HEK293 (cell line): ENCODE measurements around the gene ATAD1.

Source experiments
- CTCF ChIA-PET: fragments of 350-600 bp; formaldehyde crosslinking; extraction: SDS; loops from one replicate; lab custom pipeline; 2021; ENCODE audit warnings: antibody characterized with exemption; lab: Yijun Ruan, JAX
- POLR2A ChIA-PET: fragments of 300-600 bp; formaldehyde crosslinking; extraction: SDS; loops from one replicate; lab custom pipeline; 2020; ENCODE audit warnings: antibody characterized with exemption, inconsistent platforms; lab: Yijun Ruan, JAX
- H3K27ac ChIP-seq: fragments of 200-500 bp; sonication (Bioruptor generic); 2 replicates; pipeline ENCODE4 v1.5.1; 2014; ENCODE audit warnings: low read depth, low read length, control low read depth, inconsistent platforms; ENCODE audit errors: extremely low read depth
- H3K36me3 ChIP-seq, 2 experiments: fragments of 200-500 bp in 1 of 2; sonication (Bioruptor generic) in 1 of 2; 1 replicate in 1 of 2; 2 replicates in 1 of 2; pipeline ENCODE4 v1.5.1; 2014 to 2017; ENCODE audit warnings: inconsistent platforms in 2 of 2, low read length in 2 of 2; ENCODE audit not compliant: control insufficient read depth in 2 of 2, insufficient read depth in 1 of 2
- H3K4me1 ChIP-seq: fragments of 200-500 bp; sonication (Bioruptor generic); 2 replicates; pipeline ENCODE4 v1.5.1; 2014; ENCODE audit warnings: mild to moderate bottlenecking, low read length, inconsistent platforms; ENCODE audit not compliant: control insufficient read depth, insufficient read depth
- H3K4me3 ChIP-seq: 2 replicates; pipeline ENCODE4 v1.5.1; 2011; ENCODE audit warnings: low read depth, mild to moderate bottlenecking, control low read depth, low read length, moderate library complexity
- H3K9me3 ChIP-seq: fragments of 200-500 bp; sonication (Bioruptor generic); 2 replicates; pipeline ENCODE4 v1.5.1; 2014; ENCODE audit warnings: low read depth, low read length, inconsistent platforms; ENCODE audit not compliant: control insufficient read depth, insufficient read depth
- ZNF133 ChIP-seq: fragments of 450-650 bp; formaldehyde crosslinking; IDR thresholded peaks from 2 replicates; pipeline ENCODE4 v1.5.1; 2016; ENCODE audit warnings: missing biosample characterization, missing genetic modification characterization
- ZNF140 ChIP-seq: fragments of 450-650 bp; formaldehyde crosslinking; IDR thresholded peaks from 2 replicates; pipeline ENCODE4 v1.5.1; 2016; ENCODE audit warnings: missing biosample characterization, missing genetic modification characterization
- ZNF157 ChIP-seq: fragments of 450-650 bp; formaldehyde crosslinking; IDR thresholded peaks from 2 replicates; pipeline ENCODE4 v1.5.1; 2016; ENCODE audit warnings: missing biosample characterization, missing genetic modification characterization
- ZNF266 ChIP-seq: fragments of 450-650 bp; formaldehyde crosslinking; IDR thresholded peaks from 2 replicates; pipeline ENCODE4 v1.5.1; 2016; ENCODE audit warnings: missing biosample characterization, missing genetic modification characterization, low read depth
- ZNF311 ChIP-seq: fragments of 450-650 bp; formaldehyde crosslinking; IDR thresholded peaks from 2 replicates; pipeline ENCODE4 v1.5.1; 2017; ENCODE audit warnings: missing biosample characterization, missing genetic modification characterization, borderline replicate concordance
- ZNF341 ChIP-seq: fragments of 450-650 bp; formaldehyde crosslinking; IDR thresholded peaks from 2 replicates; pipeline ENCODE4; 2016; ENCODE audit warnings: low read depth, missing biosample characterization, missing genetic modification characterization
- ZNF600 ChIP-seq: fragments of 450-650 bp; formaldehyde crosslinking; IDR thresholded peaks from 2 replicates; pipeline ENCODE4 v1.5.1; 2016; ENCODE audit warnings: missing biosample characterization, missing genetic modification characterization
- ZNF654 ChIP-seq: fragments of 450-650 bp; formaldehyde crosslinking; IDR thresholded peaks from 2 replicates; pipeline ENCODE4 v1.5.1; 2016; ENCODE audit warnings: low read depth, missing biosample characterization, missing genetic modification characterization
- ZNF664 ChIP-seq: fragments of 450-650 bp; formaldehyde crosslinking; IDR thresholded peaks from 2 replicates; pipeline ENCODE4 v1.5.1; 2016; ENCODE audit warnings: missing biosample characterization, missing genetic modification characterization
- ZNF670 ChIP-seq: fragments of 450-650 bp; formaldehyde crosslinking; IDR thresholded peaks from 2 replicates; pipeline ENCODE4 v1.5.1; 2016; ENCODE audit warnings: missing biosample characterization, missing genetic modification characterization, low read depth
- ZNF747 ChIP-seq: fragments of 450-650 bp; formaldehyde crosslinking; IDR thresholded peaks from 2 replicates; pipeline ENCODE4 v1.5.1; 2016; ENCODE audit warnings: missing biosample characterization, missing genetic modification characterization
- ZNF776 ChIP-seq: fragments of 450-650 bp; formaldehyde crosslinking; IDR thresholded peaks from 2 replicates; pipeline ENCODE4 v1.5.0; 2017; ENCODE audit warnings: missing biosample characterization, missing genetic modification characterization, borderline replicate concordance
- TF ChIP-seq, protein P1 (sequence below): fragments of 450-650 bp; formaldehyde crosslinking; conservative IDR thresholded peaks from 2 replicates; pipeline ENCODE4 v1.5.1; 2016; ENCODE audit warnings: low read depth, missing biosample characterization, missing genetic modification characterization
- TF ChIP-seq, protein P2 (sequence below): fragments of 450-650 bp; formaldehyde crosslinking; conservative IDR thresholded peaks from 2 replicates; pipeline ENCODE4 v1.5.1; 2016; ENCODE audit warnings: low read depth, missing biosample characterization, missing genetic modification characterization

Gene ATAD1

GRCh38 chr10:87829051-87829450, 11.0 kb upstream of the ATAD1 start (continued):
- TF ChIP-seq, protein P1, sequence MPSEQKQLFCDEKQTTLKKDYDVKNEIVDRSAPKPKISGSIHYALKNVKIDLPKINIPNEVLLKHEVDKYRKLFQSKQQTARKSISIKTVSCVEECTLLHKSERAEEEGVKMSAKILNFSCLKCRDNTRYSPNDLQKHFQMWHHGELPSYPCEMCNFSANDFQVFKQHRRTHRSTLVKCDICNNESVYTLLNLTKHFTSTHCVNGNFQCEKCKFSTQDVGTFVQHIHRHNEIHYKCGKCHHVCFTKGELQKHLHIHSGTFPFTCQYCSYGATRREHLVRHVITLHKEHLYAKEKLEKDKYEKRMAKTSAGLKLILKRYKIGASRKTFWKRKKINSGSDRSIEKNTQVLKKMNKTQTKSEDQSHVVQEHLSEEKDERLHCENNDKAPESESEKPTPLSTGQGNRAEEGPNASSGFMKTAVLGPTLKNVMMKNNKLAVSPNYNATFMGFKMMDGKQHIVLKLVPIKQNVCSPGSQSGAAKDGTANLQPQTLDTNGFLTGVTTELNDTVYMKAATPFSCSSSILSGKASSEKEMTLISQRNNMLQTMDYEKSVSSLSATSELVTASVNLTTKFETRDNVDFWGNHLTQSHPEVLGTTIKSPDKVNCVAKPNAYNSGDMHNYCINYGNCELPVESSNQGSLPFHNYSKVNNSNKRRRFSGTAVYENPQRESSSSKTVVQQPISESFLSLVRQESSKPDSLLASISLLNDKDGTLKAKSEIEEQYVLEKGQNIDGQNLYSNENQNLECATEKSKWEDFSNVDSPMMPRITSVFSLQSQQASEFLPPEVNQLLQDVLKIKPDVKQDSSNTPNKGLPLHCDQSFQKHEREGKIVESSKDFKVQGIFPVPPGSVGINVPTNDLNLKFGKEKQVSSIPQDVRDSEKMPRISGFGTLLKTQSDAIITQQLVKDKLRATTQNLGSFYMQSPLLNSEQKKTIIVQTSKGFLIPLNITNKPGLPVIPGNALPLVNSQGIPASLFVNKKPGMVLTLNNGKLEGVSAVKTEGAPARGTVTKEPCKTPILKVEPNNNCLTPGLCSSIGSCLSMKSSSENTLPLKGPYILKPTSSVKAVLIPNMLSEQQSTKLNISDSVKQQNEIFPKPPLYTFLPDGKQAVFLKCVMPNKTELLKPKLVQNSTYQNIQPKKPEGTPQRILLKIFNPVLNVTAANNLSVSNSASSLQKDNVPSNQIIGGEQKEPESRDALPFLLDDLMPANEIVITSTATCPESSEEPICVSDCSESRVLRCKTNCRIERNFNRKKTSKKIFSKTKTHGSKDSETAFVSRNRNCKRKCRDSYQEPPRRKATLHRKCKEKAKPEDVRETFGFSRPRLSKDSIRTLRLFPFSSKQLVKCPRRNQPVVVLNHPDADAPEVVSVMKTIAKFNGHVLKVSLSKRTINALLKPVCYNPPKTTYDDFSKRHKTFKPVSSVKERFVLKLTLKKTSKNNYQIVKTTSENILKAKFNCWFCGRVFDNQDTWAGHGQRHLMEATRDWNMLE (tag by site-specific recombination), result peak; percentile 85
- TF ChIP-seq ZNF664 (0 out of 2 replicates have a peak, but pooled peaks have one; percentile 13), ZNF140 (tag by site-specific recombination) (peak; percentile 58; the same call in 1 of the 2 replicates), ZNF654 (tag by site-specific recombination) (peak; percentile 33; the same call in 1 of the 2 replicates), ZNF266 (0 out of 2 replicates have a peak, but pooled peaks have one; percentile 45)
- TF ChIP-seq, protein P2, sequence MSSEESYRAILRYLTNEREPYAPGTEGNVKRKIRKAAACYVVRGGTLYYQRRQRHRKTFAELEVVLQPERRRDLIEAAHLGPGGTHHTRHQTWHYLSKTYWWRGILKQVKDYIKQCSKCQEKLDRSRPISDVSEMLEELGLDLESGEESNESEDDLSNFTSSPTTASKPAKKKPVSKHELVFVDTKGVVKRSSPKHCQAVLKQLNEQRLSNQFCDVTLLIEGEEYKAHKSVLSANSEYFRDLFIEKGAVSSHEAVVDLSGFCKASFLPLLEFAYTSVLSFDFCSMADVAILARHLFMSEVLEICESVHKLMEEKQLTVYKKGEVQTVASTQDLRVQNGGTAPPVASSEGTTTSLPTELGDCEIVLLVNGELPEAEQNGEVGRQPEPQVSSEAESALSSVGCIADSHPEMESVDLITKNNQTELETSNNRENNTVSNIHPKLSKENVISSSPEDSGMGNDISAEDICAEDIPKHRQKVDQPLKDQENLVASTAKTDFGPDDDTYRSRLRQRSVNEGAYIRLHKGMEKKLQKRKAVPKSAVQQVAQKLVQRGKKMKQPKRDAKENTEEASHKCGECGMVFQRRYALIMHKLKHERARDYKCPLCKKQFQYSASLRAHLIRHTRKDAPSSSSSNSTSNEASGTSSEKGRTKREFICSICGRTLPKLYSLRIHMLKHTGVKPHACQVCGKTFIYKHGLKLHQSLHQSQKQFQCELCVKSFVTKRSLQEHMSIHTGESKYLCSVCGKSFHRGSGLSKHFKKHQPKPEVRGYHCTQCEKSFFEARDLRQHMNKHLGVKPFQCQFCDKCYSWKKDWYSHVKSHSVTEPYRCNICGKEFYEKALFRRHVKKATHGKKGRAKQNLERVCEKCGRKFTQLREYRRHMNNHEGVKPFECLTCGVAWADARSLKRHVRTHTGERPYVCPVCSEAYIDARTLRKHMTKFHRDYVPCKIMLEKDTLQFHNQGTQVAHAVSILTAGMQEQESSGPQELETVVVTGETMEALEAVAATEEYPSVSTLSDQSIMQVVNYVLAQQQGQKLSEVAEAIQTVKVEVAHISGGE (tag by site-specific recombination), result peak; percentile 78

- no peaks in the 10 kb centered on the region for H3K4me1 ChIP-seq
- TF ChIP-seq ZNF670 (tag by site-specific recombination), result no peak
- no peak for TF ChIP-seq ZNF157
- no peak for TF ChIP-seq ZNF341 (tag by site-specific recombination)
- TF ChIP-seq ZNF776, result no peak
- TF ChIP-seq ZNF600 (tag by site-specific recombination), result no peak
- TF ChIP-seq ZNF311 (tag by site-specific recombination), result no peak
- ChIA-PET POLR2A (interaction anchor here (2.5 kb wide), 1 partner anchor 9 kb away, joined by 14 read pairs; the partner anchor contains the start of gene ATAD1), CTCF (interaction anchor here (0.6 kb wide), 2 partner anchors 10 to 1071 kb away, joined by 3 to 4 read pairs; partner anchors contain the start of gene ATAD1)
- no peaks in the 10 kb centered on the region for H3K36me3 ChIP-seq
- H3K27ac ChIP-seq, result no peak overlapping the region
- no peaks in the 10 kb centered on the region for H3K9me3 ChIP-seq
- H3K4me3 ChIP-seq, result no peak overlapping the region
These were observed 9.7 kb upstream of the ATAD1 start for GRCh38 chr10:87827681-87828080.

GRCh38 chr10:87826653-87827052, 8.6 kb upstream of the ATAD1 start:
- Histone ChIP-seq H3K36me3 (no peaks in the 10 kb centered on the region), H3K9me3 (no peaks in the 10 kb centered on the region), H3K4me1 (no peaks in the 10 kb centered on the region), H3K4me3 (no peak overlapping the region), H3K27ac (no peak overlapping the region)
- POLR2A ChIA-PET, result interaction anchor here (2.5 kb wide), 1 partner anchor 8 kb away, joined by 14 read pairs; the partner anchor contains the start of gene ATAD1
- CTCF ChIA-PET, result no interaction called here
- TF ChIP-seq ZNF133 (no peak), ZNF747 (tag by site-specific recombination) (no peak)
